ENCODE results near the gene SIRT4.

Gene SIRT4

GRCh38 chr12:120352117-120352516, 50.0 kb downstream of the SIRT4 start:
- peaks cover 28% of the 10 kb centered on the region for H3K36me3 ChIP-seq (ENCODE audit: insufficient read depth, low read length)
- DNase-seq (ENCODE audit: low read depth, low spot score): no peak

DNA sequence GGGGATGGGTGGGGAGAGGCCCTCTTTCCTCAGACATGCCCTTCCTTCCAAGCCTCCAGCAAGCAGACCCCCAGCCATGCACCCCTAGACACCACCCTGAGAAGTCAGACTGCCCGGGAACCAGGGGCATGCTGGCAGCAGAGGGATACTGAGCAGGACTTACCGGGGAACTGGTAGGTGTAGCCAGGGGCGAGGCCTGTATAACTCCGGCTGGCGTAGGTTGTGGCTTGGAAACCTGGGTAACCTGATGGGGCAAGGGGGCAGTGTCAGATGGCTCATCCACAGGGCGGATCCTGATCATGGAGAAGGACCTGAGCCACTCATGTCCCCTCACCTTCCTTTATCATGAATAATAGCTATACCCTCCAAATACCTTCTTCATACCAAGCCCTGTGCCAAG, 51.0 kb downstream of the SIRT4 start:
- Histone ChIP-seq H3K9me3 (ENCODE audit: low read depth, low read length) (no peaks in the 10 kb centered on the region), H3K36me3 (ENCODE audit: insufficient read depth, low read length) (peaks cover 28% of the 10 kb centered on the region)
- TF ChIP-seq FOXP2 (optimal IDR thresholded peaks at IDR 0.05; ENCODE audit: control extremely low read depth, extremely low read length, insufficient read depth) (no peak), POLR2AphosphoS5 (IDR thresholded peaks at IDR 0.05; ENCODE audit: borderline replicate concordance, low read depth, low read length) (no peak), EZH2 (IDR thresholded peaks at IDR 0.05) (no peak)

More at GRCh38 chr12:120352117-120352516, 50.0 kb downstream of the SIRT4 start:
- Histone ChIP-seq H3K9me3 (ENCODE audit: low read depth, low read length) (no peaks in the 10 kb centered on the region), H3K4me3 (no peak overlapping the region), H3K9ac (ENCODE audit: insufficient read length) (no peak overlapping the region), H3K27ac (no peak overlapping the region)
- TF ChIP-seq POLR2AphosphoS5 (IDR thresholded peaks at IDR 0.05; ENCODE audit: borderline replicate concordance, low read depth, low read length) (no peak), FOXP2 (optimal IDR thresholded peaks at IDR 0.05; ENCODE audit: control extremely low read depth, extremely low read length, insufficient read depth) (no peak), EZH2 (IDR thresholded peaks at IDR 0.05) (no peak)

GRCh38 chr12:120353556-120354317, 51.6 kb downstream of the SIRT4 start:
- no peak overlapping the region for H3K9ac ChIP-seq (ENCODE audit: insufficient read length)
- H3K9me3 ChIP-seq (ENCODE audit: low read depth, low read length): no peaks in the 10 kb centered on the region
- H3K27ac ChIP-seq: no peak overlapping the region
- no peak overlapping the region for H3K4me3 ChIP-seq
- DNase-seq (ENCODE audit: low read depth, low spot score): no peak
- H3K36me3 ChIP-seq (ENCODE audit: insufficient read depth, low read length): peaks cover 28% of the 10 kb centered on the region
- TF ChIP-seq EZH2 (IDR thresholded peaks at IDR 0.05) (no peak), POLR2AphosphoS5 (IDR thresholded peaks at IDR 0.05; ENCODE audit: borderline replicate concordance, low read depth, low read length) (no peak), FOXP2 (optimal IDR thresholded peaks at IDR 0.05; ENCODE audit: control extremely low read depth, extremely low read length, insufficient read depth) (no peak)

More for the DNA sequence above, 51.0 kb downstream of the SIRT4 start:
- Histone ChIP-seq H3K27ac (no peak overlapping the region), H3K9ac (ENCODE audit: insufficient read length) (no peak overlapping the region), H3K4me3 (no peak overlapping the region)
- no peak for DNase-seq (ENCODE audit: low read depth, low spot score)

- DNase-seq (ENCODE audit: low read depth, low spot score): peak; percentile 10
- Histone ChIP-seq H3K27ac (no peak overlapping the region), H3K4me3 (no peak overlapping the region), H3K36me3 (ENCODE audit: insufficient read depth, low read length) (peaks cover 31% of the 10 kb centered on the region), H3K9me3 (ENCODE audit: low read depth, low read length) (no peaks in the 10 kb centered on the region), H3K9ac (ENCODE audit: insufficient read length) (no peak overlapping the region)
- no peak for TF ChIP-seq FOXP2 (optimal IDR thresholded peaks at IDR 0.05; ENCODE audit: control extremely low read depth, extremely low read length, insufficient read depth)
- no peak for TF ChIP-seq EZH2 (IDR thresholded peaks at IDR 0.05)
- TF ChIP-seq POLR2AphosphoS5 (IDR thresholded peaks at IDR 0.05; ENCODE audit: borderline replicate concordance, low read depth, low read length): no peak
Measured at GRCh38 chr12:120356567-120357030, 54.5 kb downstream of the SIRT4 start.

- Histone ChIP-seq H3K36me3 (ENCODE audit: insufficient read depth, low read length) (peaks cover 31% of the 10 kb centered on the region), H3K4me3 (no peak overlapping the region)
Measured at GRCh38 chr12:120357104-120357503, 55.0 kb downstream of the SIRT4 start.

DNA sequence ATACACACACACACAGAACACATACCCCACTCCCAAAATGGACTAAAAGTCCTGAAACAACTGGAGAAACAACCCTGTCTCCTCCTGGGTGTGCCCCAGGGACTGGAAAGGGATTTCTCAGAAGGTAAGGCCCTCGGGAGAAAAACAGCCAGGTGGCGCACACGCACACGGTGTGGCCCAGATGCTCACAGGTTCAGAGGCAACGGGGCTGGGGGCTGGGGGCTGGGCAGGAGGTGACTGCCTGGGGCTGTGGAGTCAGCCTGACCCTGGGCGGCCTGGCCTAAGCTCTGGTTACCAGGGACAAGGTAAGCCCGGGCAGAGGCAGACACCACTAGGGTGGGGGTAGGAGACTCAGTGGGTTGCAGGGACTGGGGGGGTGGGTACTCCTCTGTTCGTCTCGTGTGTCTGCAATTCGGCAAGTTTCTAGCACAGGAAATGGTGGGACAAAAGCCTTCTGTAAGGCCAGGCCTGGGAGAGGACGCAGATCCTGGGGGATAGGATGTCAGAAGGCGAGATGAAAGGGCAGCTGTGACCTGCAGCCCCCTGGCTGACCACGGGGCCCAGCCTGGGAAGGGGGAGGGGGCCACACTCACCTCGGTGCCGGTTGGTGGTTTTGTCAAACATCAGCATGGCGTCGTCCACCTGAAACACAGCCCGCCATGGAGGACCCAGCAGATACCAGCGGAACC, 56.4 kb downstream of the SIRT4 start:
- Histone ChIP-seq H3K36me3 (ENCODE audit: insufficient read depth, low read length) (peaks cover 31% of the 10 kb centered on the region), H3K9me3 (ENCODE audit: low read depth, low read length) (no peaks in the 10 kb centered on the region), H3K4me3 (no peak overlapping the region), H3K27ac (no peak overlapping the region), H3K9ac (ENCODE audit: insufficient read length) (no peak overlapping the region)
- DNase-seq (ENCODE audit: low read depth, low spot score): no peak
- no peak for TF ChIP-seq EZH2 (IDR thresholded peaks at IDR 0.05)
- no peak for TF ChIP-seq POLR2AphosphoS5 (IDR thresholded peaks at IDR 0.05; ENCODE audit: borderline replicate concordance, low read depth, low read length)
- no peak for TF ChIP-seq FOXP2 (optimal IDR thresholded peaks at IDR 0.05; ENCODE audit: control extremely low read depth, extremely low read length, insufficient read depth)

More at GRCh38 chr12:120357104-120357503, 55.0 kb downstream of the SIRT4 start:
- H3K9ac ChIP-seq (ENCODE audit: insufficient read length): no peak overlapping the region
- no peaks in the 10 kb centered on the region for H3K9me3 ChIP-seq (ENCODE audit: low read depth, low read length)
- no peak overlapping the region for H3K27ac ChIP-seq
- TF ChIP-seq FOXP2 (optimal IDR thresholded peaks at IDR 0.05; ENCODE audit: control extremely low read depth, extremely low read length, insufficient read depth) (no peak), EZH2 (IDR thresholded peaks at IDR 0.05) (no peak), POLR2AphosphoS5 (IDR thresholded peaks at IDR 0.05; ENCODE audit: borderline replicate concordance, low read depth, low read length) (no peak)
- DNase-seq (ENCODE audit: low read depth, low spot score): no peak

DNA sequence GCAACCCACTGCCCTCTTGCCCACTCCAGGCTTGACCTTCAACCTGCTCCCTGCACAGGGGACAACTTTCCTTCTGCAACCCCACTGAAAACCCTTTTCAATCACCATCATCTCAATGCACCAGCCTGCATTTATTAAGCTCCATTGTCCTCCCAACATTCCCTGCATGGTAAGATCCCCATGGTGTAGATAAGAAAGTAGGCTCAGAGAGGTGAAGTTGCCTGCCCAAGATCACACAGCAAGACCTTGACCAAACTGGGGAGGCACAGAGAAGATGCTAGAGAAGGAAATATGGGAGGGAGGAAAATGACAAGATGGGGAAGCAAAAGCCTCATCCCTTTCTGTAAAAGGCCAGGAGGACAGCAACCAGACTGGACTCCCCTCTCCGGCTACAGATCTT, 57.0 kb downstream of the SIRT4 start:
- TF ChIP-seq FOXP2 (optimal IDR thresholded peaks at IDR 0.05; ENCODE audit: control extremely low read depth, extremely low read length, insufficient read depth): no peak
- no peak for TF ChIP-seq POLR2AphosphoS5 (IDR thresholded peaks at IDR 0.05; ENCODE audit: borderline replicate concordance, low read depth, low read length)
- TF ChIP-seq EZH2 (IDR thresholded peaks at IDR 0.05): no peak
- Histone ChIP-seq H3K36me3 (ENCODE audit: insufficient read depth, low read length) (peaks cover 31% of the 10 kb centered on the region), H3K4me3 (no peak overlapping the region), H3K9ac (ENCODE audit: insufficient read length) (no peak overlapping the region), H3K9me3 (ENCODE audit: low read depth, low read length) (no peaks in the 10 kb centered on the region), H3K27ac (no peak overlapping the region)
- DNase-seq (ENCODE audit: low read depth, low spot score): no peak

- Histone ChIP-seq H3K9ac (ENCODE audit: insufficient read length) (peak overlapping the region; percentile 51), H3K4me3 (peak overlapping the region; percentile 58), H3K27ac (peak overlapping the region; percentile 83), H3K36me3 (ENCODE audit: insufficient read depth, low read length) (peaks cover 22% of the 10 kb centered on the region), H3K9me3 (ENCODE audit: low read depth, low read length) (no peaks in the 10 kb centered on the region)
- TF ChIP-seq EZH2 (IDR thresholded peaks at IDR 0.05) (no peak), POLR2AphosphoS5 (IDR thresholded peaks at IDR 0.05; ENCODE audit: borderline replicate concordance, low read depth, low read length) (peak; percentile 56; the same call in 1 of the 2 replicates), FOXP2 (optimal IDR thresholded peaks at IDR 0.05; ENCODE audit: control extremely low read depth, extremely low read length, insufficient read depth) (no peak)
- peak; percentile 30 for DNase-seq (ENCODE audit: low read depth, low spot score)
Measured at GRCh38 chr12:120361506-120362208, 59.5 kb downstream of the SIRT4 start.

Data from SK-N-MC (cell line).